C4-2B (cell line): ENCODE measurements around the gene NFAT5.

Experiments used
- H3K27ac ChIP-seq: fragments of 450-650 bp; 2 replicates; pipeline ENCODE4 v1.5.1; 2017
- ZFX ChIP-seq: fragments of 450-650 bp; IDR thresholded peaks from 2 replicates; pipeline ENCODE4 v1.6.1; 2017
- TF ChIP-seq, protein P1 (sequence below): fragments of 450-650 bp; conservative IDR thresholded peaks from 2 replicates; pipeline ENCODE4 v1.5.1; 2017; ENCODE audit warnings: mild to moderate bottlenecking

NFAT5 gene

DNA sequence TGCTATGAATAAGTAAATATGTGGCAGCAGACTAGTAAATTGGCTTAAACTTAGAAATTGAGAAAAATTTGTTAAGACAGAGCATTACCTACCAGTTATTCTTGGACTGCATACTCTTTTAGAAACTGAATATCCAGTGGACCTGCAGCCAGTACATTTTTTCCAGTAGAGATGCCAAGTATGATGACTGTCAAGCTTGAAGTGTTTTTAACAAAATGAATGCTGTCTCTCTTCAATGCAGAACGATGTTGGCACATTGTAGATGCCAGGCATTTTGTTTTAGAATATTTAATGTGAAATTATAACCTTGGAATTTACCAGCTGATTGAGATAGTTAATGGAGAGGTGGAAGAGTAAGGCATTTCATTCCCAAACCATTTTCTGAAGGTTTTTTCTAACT lies 52.5 kb downstream of the NFAT5 start:
- TF ChIP-seq, protein P1, sequence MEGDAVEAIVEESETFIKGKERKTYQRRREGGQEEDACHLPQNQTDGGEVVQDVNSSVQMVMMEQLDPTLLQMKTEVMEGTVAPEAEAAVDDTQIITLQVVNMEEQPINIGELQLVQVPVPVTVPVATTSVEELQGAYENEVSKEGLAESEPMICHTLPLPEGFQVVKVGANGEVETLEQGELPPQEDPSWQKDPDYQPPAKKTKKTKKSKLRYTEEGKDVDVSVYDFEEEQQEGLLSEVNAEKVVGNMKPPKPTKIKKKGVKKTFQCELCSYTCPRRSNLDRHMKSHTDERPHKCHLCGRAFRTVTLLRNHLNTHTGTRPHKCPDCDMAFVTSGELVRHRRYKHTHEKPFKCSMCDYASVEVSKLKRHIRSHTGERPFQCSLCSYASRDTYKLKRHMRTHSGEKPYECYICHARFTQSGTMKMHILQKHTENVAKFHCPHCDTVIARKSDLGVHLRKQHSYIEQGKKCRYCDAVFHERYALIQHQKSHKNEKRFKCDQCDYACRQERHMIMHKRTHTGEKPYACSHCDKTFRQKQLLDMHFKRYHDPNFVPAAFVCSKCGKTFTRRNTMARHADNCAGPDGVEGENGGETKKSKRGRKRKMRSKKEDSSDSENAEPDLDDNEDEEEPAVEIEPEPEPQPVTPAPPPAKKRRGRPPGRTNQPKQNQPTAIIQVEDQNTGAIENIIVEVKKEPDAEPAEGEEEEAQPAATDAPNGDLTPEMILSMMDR = no peak
- no peak for TF ChIP-seq ZFX

DNA sequence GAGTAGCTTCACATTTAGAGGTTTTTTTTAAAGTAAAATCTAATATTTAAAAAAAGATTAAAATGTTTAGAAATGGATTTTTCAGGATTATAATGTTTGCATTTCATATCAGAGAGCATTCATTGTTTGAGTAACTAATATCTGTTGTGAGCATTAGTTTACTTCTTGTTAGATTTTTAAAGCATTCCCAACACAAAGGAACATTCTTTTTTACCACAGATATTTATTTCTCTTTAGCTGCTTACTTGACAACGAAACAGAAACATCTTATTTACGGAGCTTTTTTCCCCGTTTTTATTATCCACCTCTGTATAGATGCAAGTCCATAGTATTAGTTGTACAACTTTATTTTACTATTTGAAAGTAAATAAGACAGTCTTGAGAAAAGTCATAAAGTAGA lies 53.0 kb downstream of the NFAT5 start:
- H3K27ac ChIP-seq = no peak overlapping the region

More for the DNA sequence above, 52.5 kb downstream of the NFAT5 start:
- H3K27ac ChIP-seq = no peak overlapping the region

DNA sequence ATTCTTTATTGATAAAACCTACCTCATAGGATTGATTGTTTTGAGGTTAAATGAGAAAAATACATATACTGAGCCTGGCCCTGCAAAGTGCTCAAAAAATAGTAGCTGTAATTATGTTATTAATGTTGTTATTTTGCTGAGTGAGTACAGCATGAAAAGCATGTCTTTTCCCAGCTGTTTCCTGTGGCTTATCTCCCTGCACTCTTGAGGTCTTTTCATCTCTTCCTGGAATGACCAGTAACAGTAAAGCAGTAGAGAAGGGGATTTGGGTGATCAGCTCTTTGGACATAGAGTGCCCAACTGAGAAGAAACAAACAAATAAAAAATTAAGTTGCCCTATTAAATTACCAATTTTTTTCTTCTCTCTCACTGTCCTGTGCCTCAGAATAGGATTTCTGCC lies 53.7 kb downstream of the NFAT5 start:
- no peak overlapping the region for H3K27ac ChIP-seq
- TF ChIP-seq, protein P1 = no peak
- TF ChIP-seq ZFX = no peak

More for the DNA sequence above, 53.0 kb downstream of the NFAT5 start:
- TF ChIP-seq, protein P1 = no peak
- no peak for TF ChIP-seq ZFX

DNA sequence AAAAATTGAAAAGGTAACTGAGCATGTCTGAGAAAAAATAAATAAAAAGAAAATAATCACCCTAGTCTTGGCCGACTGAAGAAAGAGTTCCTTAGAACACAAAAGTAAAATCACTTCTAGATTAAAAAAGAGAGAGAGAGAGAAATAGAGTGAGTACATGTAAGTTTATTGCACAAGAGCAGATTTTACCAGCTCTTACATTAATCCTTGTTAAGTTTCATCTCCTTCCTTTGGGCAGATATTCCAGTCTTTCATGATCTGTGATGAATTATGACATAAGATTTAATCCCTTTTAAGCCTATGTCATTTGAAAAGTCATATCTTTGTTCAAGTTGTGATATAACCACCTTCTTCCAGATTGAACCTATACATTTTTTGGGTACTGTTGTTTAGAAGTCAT lies 54.8 kb downstream of the NFAT5 start:
- no peak overlapping the region for H3K27ac ChIP-seq
- TF ChIP-seq ZFX = no peak
- TF ChIP-seq, protein P1 = no peak

DNA sequence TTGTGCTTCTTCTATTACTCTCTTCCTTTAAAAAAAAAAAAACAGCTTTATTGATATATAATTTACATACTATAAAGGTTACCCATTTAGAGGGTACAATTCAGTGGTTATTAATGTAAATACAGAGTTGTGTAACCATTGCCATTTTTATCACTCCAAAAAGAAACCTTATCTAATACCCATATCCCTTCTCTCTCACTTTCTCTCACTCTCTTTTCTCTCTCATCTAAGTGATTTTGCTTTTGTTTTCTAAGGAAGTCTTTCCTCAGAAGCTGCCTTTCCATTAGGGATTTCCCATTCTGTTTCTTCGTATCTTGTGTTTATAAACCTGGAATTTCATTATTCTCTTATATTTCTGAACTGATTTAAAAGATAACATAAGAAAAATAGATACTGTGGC lies 55.5 kb downstream of the NFAT5 start:
- H3K27ac ChIP-seq = no peak overlapping the region
- TF ChIP-seq, protein P1 = no peak
- no peak for TF ChIP-seq ZFX

DNA sequence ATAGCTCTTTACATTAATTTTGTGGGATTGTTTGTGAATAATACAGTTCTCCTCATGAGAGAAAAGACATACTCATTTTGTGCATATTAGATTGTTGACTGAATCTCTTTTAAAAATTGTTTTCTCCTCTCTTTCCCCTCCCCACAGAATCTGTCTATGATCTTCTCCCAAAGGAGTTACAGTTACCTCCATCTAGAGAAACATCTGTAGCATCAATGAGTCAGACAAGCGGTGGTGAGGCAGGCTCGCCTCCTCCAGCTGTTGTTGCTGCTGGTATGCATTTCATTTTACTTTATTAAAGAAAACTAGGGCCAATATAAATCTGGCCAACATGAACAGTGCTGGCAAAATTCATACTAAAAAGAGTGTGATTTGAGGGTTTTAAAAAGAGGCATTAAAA lies 60.5 kb downstream of the NFAT5 start:
- no peak overlapping the region for H3K27ac ChIP-seq
- TF ChIP-seq, protein P1 = no peak
- TF ChIP-seq ZFX = no peak

DNA sequence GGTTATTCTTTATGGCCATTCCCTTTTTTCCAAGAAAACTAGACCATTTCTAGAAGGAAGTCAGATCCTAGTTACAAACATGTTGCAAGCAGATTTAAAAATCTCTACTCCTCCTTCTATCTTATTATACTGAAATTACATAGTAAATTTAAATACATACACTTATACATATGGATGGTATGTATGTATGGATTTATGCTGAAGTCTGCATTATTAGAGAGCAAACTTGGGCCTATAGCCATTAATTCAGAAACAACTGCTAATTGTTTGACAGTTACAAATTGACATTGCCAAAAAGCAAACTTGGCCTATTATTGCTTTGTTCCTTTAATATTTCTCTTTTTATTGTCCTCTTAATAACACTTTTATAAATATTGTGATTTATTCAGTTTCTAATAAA lies 67.1 kb downstream of the NFAT5 start:
- TF ChIP-seq, protein P1 = no peak
- no peak for TF ChIP-seq ZFX
- no peak overlapping the region for H3K27ac ChIP-seq
